GM12874 (cell line): Measurements from ENCODE around the gene KRT79.

ENCODE experiments used
- TF ChIP-seq, protein P1 (sequence below): IDR thresholded peaks from 2 replicates; pipeline ENCODE4 v1.5.1; 2011; ENCODE audit warnings: low read depth, mild to moderate bottlenecking, control low read depth, low read length, moderate library complexity; ENCODE audit not compliant: insufficient read depth

The KRT79 gene

DNA sequence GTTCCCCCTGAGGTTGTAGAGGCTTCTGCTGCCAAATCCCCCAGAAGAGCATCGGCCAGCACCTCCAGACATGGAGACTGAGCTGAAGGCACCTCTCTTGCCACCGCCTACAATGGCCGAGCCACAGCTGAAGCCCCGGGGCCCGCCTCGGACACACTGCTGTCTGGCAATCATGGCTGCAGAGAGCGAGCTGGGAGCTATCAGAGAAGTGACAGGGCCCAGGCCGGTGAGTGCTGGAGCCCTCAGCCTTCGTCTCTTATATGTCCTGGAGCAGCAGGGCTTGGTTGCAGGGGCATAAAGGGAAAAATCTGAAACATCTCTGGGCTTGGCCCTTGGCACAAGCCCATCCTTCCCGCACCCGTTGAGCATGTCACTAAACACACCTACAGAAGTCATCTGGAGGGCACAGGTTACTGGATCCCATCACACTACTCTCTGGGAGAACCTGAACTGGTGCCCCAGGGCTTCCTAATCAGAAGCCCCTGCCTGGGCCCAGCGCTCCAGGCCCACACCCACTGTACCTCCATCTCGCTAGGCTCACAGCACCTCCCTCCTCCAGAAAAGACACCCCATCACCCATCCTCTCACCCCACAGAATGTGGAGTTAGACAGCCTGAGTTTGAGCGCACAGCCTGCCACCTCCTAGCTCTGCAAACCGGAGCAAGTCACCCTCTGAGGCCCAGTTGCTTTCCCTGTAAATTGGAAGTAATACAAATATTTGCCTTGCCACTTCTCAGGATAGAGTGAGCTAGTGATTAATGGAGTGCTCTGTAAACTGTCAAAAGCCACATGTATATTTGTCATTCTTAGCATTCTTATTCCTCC, 20.0 kb downstream of the KRT79 start, which contains the start of gene KRT4:
Gene KRT4 (minus strand): TSS at position 232 of the 825 bp plus-strand sequence. CDS start 58 bp downstream, at position 174.
- TF ChIP-seq, protein P1, sequence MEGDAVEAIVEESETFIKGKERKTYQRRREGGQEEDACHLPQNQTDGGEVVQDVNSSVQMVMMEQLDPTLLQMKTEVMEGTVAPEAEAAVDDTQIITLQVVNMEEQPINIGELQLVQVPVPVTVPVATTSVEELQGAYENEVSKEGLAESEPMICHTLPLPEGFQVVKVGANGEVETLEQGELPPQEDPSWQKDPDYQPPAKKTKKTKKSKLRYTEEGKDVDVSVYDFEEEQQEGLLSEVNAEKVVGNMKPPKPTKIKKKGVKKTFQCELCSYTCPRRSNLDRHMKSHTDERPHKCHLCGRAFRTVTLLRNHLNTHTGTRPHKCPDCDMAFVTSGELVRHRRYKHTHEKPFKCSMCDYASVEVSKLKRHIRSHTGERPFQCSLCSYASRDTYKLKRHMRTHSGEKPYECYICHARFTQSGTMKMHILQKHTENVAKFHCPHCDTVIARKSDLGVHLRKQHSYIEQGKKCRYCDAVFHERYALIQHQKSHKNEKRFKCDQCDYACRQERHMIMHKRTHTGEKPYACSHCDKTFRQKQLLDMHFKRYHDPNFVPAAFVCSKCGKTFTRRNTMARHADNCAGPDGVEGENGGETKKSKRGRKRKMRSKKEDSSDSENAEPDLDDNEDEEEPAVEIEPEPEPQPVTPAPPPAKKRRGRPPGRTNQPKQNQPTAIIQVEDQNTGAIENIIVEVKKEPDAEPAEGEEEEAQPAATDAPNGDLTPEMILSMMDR: no peak

- TF ChIP-seq, protein P1: no peak
Observed at GRCh38 chr12:52813203-52813819, 20.8 kb downstream of the KRT79 start.

GRCh38 chr12:52812749-52813148, 21.4 kb downstream of the KRT79 start:
- TF ChIP-seq, protein P1: no peak

DNA sequence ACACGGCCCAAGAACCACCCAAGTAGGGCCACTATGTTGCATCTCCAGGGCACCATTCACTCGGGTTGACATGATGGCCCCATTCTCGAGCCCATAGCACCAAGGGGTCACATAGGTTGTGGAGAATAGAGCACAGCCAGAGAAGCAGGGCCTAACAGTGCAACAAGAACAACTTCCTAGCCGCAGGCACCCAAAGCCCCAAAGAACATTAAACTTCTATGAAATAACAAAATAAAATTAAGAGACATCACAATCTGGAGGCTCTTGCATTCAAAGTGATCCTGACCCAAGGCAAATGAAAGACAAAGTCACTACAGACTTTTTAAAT, 22.1 kb downstream of the KRT79 start:
- TF ChIP-seq, protein P1: no peak

DNA sequence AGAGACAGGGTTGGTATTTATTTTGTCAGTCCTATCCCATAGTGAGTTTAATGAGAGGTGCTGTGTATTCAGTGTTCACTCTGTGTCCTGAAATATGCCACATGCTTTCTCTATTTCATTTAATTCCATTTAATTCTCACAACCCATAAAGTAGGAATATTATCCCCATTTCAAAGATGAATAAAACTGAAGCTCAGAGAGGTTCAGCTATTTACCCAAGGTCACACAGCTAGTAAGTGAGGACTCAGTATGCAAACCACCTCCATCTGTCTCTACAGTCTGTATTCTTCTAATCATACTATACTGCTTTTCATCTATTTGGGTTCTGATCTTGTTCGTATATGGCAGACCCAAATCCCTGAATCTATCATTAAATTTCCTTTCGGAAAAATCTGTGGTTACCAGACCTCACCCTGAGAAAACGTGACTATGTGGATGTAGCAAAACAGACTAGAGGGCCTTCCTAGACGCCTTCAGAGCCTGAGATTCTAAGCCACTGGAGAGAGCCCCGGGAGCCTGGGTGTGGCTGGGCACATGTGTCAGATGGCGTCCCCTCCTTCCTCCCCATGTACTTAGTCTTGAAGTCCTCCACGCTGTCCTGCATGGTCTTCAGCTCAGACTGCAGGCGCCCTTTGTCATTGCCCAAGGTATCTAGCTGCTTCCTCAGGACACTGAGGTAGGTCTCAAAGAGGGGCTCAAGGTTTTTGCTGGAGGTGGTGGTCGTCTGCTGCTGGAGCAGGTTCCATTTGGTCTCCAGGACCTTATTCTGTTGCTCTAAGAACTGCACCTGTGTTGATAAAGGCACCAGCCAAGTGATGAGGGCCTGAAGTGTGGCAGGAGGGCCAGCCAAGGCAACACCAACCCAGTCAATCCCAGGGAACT, 22.7 kb downstream of the KRT79 start:
- TF ChIP-seq, protein P1: no peak

- TF ChIP-seq, protein P1: no peak
Observed at GRCh38 chr12:52810554-52810953, 23.6 kb downstream of the KRT79 start.

DNA sequence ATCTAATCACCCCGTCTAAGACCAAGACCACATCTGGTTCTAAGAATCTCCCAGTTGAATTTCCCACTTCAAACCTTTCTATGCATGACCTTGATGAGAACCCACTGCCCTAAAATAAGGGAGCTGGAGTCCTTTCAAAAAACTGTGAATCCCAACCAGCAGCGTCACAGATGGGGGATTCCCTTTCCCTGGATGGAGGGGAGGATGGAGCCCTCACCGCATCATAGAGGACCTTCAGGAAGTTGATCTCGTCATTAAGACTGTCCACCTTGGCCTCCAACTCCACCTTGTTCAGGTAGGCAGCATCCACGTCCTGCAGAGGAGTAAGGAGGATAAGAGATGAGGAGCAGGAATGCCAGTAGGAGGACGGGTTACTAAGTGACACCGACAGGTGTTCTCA, 24.9 kb downstream of the KRT79 start:
- TF ChIP-seq, protein P1: no peak
